ENCODE results near the gene ANTKMT.
"Not testable (repeated sequence)": the region's sequence is repeated elsewhere in the genome, so short reads cannot be mapped to it uniquely, and the experiment has no call there.

ANTKMT gene

DNA sequence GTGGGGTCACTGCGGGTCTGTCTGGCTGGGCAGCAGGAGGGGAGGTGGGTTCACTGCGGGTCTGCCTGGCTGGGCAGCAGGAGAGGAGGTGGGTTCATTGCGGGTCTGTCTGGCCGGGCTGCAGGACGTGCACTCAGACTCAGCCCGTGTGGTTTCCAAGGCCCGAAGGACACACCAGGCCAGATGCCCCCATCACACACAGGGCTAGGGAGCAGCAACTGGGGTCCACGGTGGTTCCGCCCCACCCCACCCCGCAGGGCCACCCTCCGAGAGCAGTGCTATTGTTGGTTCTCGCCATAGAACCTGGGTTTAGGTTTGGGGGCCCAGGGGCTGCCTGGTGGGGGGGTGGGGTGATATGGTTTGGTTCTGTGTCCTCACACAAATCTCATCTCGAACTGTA, 25.7 kb downstream of the ANTKMT start:
- no peak for DNase-seq

DNA sequence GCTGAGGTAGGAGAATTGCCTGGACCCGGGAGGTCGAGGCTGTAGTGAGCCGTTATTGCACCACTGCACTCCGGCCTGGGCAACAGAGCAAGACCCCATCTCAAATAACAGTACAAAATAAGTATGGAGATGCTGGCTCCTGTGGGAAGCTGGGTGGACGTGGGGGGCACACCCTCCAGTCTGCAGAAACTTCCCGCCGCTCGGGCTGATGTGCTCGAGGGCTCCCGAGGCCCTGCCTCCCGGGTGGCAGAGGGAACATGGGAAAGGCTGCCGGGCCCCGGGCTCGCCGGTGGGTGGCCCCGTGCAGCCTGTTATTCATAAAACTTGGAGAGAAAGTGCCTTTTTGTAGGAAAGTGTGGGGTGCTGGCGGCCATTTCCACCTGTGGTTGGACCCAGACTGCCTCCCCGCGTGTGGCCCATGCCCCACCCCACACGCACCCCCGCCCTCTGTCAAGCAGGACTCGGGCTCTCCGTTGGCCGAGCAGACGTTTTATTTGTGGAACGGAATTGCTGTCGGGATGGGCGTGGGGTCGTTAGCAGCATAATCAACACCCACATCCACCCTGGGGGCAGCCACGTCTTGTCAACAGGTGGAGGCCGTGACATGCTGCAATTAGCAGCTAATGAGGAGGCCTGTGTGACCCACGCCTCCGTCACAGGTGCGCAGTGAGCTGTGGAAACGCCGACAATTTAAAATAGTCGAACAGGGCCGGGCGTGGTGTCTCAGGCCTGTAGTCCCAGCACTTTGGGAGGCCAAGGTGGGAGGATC, 27.2 kb downstream of the ANTKMT start:
- no peak for DNase-seq

GRCh38 chr16:749010-749409, 28.1 kb downstream of the ANTKMT start:
- no peak for DNase-seq

- DNase-seq: no peak
These were observed 29.5 kb downstream of the ANTKMT start for GRCh38 chr16:750485-750884.

DNA sequence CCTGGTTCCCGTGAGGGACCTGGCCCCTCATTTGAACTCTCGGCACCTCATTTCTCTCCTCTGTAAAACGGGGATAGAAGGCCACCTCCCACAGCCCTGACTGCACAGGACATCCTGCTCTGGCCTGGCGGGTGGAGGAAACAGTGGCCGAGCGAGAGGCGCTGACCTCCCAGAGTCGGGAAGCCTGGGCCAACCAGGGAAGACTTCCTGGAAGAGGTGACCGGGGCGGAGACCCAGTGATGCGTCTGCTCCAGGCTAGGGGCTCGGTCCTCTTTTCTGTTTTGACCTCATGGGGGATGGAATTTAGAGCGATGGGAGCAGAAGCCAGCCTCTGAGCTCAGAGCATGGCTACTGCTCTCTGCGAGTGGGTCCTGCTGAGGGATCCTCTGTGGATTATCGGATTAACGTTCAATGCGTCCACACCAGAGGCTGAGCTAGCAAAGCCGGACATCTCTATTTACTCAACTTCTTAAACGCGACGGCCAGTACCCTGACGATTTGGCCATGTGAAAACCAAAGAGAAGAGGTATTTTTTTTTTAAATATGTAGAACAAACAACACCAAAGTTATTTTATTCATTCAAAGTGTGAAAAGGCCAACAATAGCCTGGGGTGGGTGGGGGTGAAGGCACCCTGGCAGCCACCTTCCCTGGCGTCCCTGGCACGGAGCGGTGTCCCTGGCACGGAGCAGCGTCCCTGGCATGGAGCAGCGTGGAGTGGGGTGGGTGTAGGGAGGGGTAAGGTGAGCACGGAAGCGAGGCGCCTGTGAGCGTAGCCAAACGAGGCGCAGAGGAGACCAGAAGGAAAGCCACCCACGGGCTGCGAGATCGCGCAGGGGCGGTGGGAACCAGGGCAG, 30.4 kb downstream of the ANTKMT start:
- DNase-seq: no peak

DNA sequence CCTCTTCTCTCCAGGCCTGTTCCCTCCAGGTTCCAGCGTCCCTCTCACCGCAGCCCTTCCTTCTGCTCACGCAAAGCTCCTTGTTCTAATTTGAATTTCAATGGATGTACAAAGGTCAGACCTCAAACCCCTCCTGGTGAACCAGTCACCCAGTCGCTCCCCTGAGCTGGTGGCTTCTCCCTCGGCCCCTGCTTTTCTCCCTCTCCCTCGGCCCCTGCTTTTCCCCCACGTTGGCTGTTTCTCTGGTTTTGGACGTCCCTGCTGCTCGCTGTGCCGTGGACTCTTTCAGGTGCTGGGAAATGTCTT, 31.0 kb downstream of the ANTKMT start:
- DNase-seq: no peak

- DNase-seq: not testable (repeated sequence)
These were observed 33.2 kb downstream of the ANTKMT start for GRCh38 chr16:754121-754607.

DNA sequence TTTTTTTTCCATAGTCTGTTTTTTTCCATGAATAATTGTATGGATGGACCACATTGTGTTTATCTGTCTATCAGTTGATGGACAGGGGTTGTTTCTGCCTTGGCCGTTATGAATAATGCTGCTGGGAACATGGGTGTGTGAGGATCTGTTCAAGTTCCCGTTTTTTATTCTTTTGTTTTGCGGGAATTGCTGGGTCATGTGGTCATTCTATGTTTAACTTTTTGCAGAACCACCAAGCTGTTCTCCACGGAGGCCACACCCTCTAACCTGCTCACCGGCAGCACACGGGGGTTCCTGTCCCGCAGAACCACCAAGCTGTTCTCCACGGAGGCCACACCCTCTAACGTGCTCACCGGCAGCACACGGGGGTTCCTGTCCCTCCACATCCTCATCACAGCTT, 33.7 kb downstream of the ANTKMT start:
- no peak for DNase-seq

GRCh38 chr16:756428-756827, 35.5 kb downstream of the ANTKMT start:
- DNase-seq: no peak

DNA sequence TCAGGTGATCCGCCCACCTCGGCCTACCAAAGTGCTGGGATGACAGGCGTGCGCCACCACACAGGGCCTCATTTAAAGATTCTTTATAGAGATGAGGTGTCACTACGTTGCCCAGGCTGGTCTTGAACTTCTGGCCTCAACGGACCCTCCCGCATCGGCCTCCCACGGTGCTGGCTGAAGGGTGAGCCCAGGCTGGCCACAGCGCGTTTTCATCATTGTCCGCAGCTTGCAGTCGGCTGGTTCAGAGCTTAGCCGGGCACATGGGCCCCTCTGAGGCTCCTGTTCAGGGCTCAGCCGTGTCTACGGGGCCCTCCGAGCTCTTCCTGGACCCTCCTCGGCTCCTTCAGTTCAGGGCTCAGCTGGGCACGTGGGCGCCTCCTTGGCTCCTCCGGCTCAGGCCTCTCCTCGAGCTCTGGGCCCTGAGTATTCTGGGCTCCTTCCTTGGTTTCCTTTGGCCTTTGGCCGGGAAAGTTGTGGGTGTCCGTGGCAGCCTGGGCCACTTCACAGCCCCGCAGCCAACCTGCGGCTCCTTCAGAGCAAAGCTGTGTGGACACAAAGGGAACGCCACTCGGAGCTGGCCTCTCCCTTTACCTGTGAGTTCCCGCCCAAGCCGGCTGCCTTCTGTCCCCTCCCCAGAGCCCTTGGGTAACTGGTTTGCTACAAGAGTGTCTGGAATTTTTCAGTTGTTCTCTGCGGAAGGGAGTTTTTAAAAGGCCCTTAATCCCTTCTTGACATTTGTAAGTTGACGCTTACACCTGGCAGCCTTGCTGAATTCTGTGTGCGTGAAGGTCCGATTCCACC, 38.4 kb downstream of the ANTKMT start:
- no peak for DNase-seq

GRCh38 chr16:760065-760464, 39.1 kb downstream of the ANTKMT start:
- DNase-seq: no peak

GRCh38 chr16:760545-761343, 39.8 kb downstream of the ANTKMT start, which contains the start of gene MSLN:
TSS of gene MSLN (plus strand) at chr16:760734. CDS start at chr16:762681, 1,947 bp downstream.
- no peak for DNase-seq

GRCh38 chr16:761625-762513, 40.9 kb downstream of the ANTKMT start:
- no peak for DNase-seq

GRCh38 chr16:762595-763268, 41.8 kb downstream of the ANTKMT start:
- no peak for DNase-seq

DNA sequence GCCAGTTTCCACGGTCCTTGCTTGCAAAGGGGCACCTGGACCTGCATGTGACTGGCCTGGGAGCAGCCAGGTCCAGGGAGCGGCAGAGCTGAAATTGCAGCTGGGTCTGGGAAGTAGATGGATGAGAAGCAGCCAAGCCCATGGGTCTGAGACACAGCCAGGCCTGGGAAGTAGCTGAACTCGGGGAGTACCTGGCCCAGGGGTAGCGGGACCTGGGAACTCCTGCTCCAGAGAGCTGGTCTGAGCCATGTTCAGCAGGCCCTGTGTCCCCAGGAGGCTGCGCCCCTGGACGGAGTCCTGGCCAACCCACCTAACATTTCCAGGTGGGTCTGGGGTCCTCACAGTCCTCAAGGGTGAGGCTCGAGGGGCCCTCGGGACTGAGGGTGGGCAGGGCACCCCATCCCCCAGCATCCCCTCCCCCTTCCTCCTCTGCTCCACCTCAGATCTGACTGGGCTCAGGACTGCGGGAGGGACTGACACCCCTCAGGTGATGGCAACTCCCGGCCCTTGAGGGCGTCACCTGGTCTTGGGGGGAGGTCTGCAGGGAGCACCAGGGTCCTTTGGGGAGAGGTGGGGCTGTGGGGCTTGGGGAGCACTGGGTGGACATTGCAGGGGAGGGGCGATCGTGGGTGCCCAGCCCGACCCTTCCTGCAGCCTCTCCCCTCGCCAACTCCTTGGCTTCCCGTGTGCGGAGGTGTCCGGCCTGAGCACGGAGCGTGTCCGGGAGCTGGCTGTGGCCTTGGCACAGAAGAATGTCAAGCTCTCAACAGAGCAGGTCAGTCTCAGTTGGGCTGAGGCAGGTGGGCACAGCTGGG, 42.6 kb downstream of the ANTKMT start:
- DNase-seq: no peak

GRCh38 chr16:764184-764750, 43.3 kb downstream of the ANTKMT start:
- no peak for DNase-seq

GRCh38 chr16:764848-765487, 44.0 kb downstream of the ANTKMT start:
- DNase-seq: no peak

- no peak for DNase-seq
These were observed 44.5 kb downstream of the ANTKMT start for GRCh38 chr16:765488-765865.

Data from NCI-H2227 treated with DMSO at 0.1 percent for 48 hours (cell line).